K562 (cell line): ENCODE results near the gene FBXL2. TPM values are rescaled to one million over a fixed set of nuclear protein-coding genes. Genes with fewer than 3 reads are reported as not detected.

Source experiments
- ATAC-seq: fragments of 200-7000 bp; cut with Tn5 transposase; 3 replicates; pipeline ENCODE4 v1.9.1; 2020; ENCODE audit warnings: moderate library complexity
- BruUV-seq: library from RNA; stranded (reverse); fragments of 400-500 nt; replicated peaks from 2 replicates; lab custom pipeline; 2021; lab: Mats Ljungman, UMichigan
- CTCF ChIA-PET: fragments of 300-600 bp; formaldehyde crosslinking; extraction: SDS; loops from one replicate; lab custom pipeline; 2021; ENCODE audit warnings: low intra/inter-chr PET ratio; lab: Yijun Ruan, JAX
- POLR2A ChIA-PET: fragments of 300-600, 350-650 bp; sonication (Branson Sonifier 250); formaldehyde crosslinking; extraction: SDS; loops from one replicate; lab custom pipeline; 2021; ENCODE audit warnings: antibody characterized with exemption, inconsistent platforms; lab: Yijun Ruan, JAX
- DNase-seq, 4 experiments: peaks; one replicate each; pipeline versions ENCODE4 v3.0.0 to v3.0.0-alpha.2; 2011 to 2018; ENCODE audit warnings: low spot score in 3 of 4, mixed read lengths in 3 of 4; ENCODE audit errors: extremely low read depth in 1 of 4
- FAIRE-seq: peaks from 2 replicates; lab custom pipeline; 2011; peaks lifted over from hg19 to GRCh38; lab: Jason Lieb, UNC
- H2AFZ ChIP-seq: 2 replicates; pipeline ENCODE4 v1.6.0; 2011; ENCODE audit warnings: low read depth, low read length, control low read depth, inconsistent platforms
- H3K27ac ChIP-seq: fragments of 200-600 bp; 3 replicates; pipeline ENCODE4 v1.8.0; 2011; ENCODE audit warnings: low read depth, mild to moderate bottlenecking, control low read depth, inconsistent platforms, low read length, moderate library complexity, mixed read lengths; ENCODE audit errors: extremely low read depth
- H3K27me3 ChIP-seq, 2 experiments: fragments of 300-600 bp in 1 of 2; 2 replicates in 1 of 2; 3 replicates in 1 of 2; pipeline versions ENCODE4 v1.6.0 to v1.8.0; 2011; ENCODE audit warnings: inconsistent platforms in 2 of 2, low read length in 2 of 2, mild to moderate bottlenecking in 1 of 2, mixed read lengths in 1 of 2, moderate library complexity in 1 of 2; ENCODE audit not compliant: control insufficient read depth in 2 of 2, insufficient read depth in 2 of 2
- H3K36me3 ChIP-seq: fragments of 300-600 bp; 3 replicates; pipeline ENCODE4 v1.8.0; 2011; ENCODE audit warnings: mild to moderate bottlenecking, low read length, inconsistent platforms; ENCODE audit not compliant: control insufficient read depth, insufficient read depth
- H3K4me1 ChIP-seq, 2 experiments: fragments of 200-600 bp in 1 of 2; replicated peaks in 1 of 2; 2 replicates in 1 of 2; 3 replicates in 1 of 2; pipeline versions ENCODE4 v1.5.1 to v1.8.0; 2011; ENCODE audit warnings: inconsistent platforms in 2 of 2, low read length in 2 of 2, mild to moderate bottlenecking in 1 of 2, mixed read lengths in 1 of 2, moderate library complexity in 1 of 2; ENCODE audit not compliant: control insufficient read depth in 2 of 2, insufficient read depth in 2 of 2
- H3K4me2 ChIP-seq: 2 replicates; pipeline ENCODE4 v1.6.1; 2011; ENCODE audit warnings: low read length, control low read depth, inconsistent platforms, mixed read lengths; ENCODE audit not compliant: insufficient read depth
- H3K4me3 ChIP-seq: fragments of 200-600 bp; sonication (generic), shearing (Covaris generic); 2 replicates; pipeline ENCODE4 v1.5.1; 2016; ENCODE audit warnings: control low read depth, inconsistent platforms
- H3K79me2 ChIP-seq: fragments of 200-600 bp; 3 replicates; pipeline ENCODE4 v1.8.0; 2011; ENCODE audit warnings: low read length, inconsistent platforms; ENCODE audit not compliant: control insufficient read depth, insufficient read depth
- H3K9ac ChIP-seq, 2 experiments: 2 replicates each; pipeline versions ENCODE4 v1.6.0 to v1.6.1; 2011; ENCODE audit warnings: low read depth in 2 of 2, low read length in 2 of 2, control low read depth in 1 of 2, inconsistent platforms in 1 of 2, mild to moderate bottlenecking in 1 of 2, mixed read lengths in 1 of 2; ENCODE audit not compliant: insufficient read depth in 1 of 2
- H3K9me1 ChIP-seq: one replicate; pipeline ENCODE4 v1.6.0; 2011; ENCODE audit warnings: inconsistent platforms, mild to moderate bottlenecking, low read length, moderate library complexity; ENCODE audit not compliant: control insufficient read depth, insufficient read depth
- H3K9me3 ChIP-seq: replicated peaks from 2 replicates; pipeline ENCODE4 v1.5.1; 2011; ENCODE audit warnings: low read depth, low read length, inconsistent platforms; ENCODE audit not compliant: control insufficient read depth, insufficient read depth
- H4K20me1 ChIP-seq: replicated peaks from 2 replicates; pipeline ENCODE4 v1.6.1; 2011; ENCODE audit warnings: low read length, inconsistent platforms, mixed read lengths; ENCODE audit not compliant: control insufficient read depth, insufficient read depth
- CBX8 ChIP-seq: fragments of 200-600 bp; sonication (generic); IDR thresholded peaks from 2 replicates; pipeline ENCODE4 v1.6.1; 2012; ENCODE audit warnings: borderline replicate concordance, mixed run types, low read depth, mild to moderate bottlenecking, moderate library complexity, mixed read lengths, low read length, control low read depth, inconsistent platforms; ENCODE audit not compliant: poor library complexity, severe bottlenecking; ENCODE audit errors: extremely low read depth
- GABPB2 ChIP-seq: fragments of 250-450 bp; sonication (Bioruptor Pico); conservative IDR thresholded peaks from 2 replicates; pipeline ENCODE4 v1.5.1; 2021; ENCODE audit warnings: mild to moderate bottlenecking
- HDGF ChIP-seq: fragments of 450-650 bp; IDR thresholded peaks from 2 replicates; pipeline ENCODE4 v1.6.1; 2016
- HMGN3 ChIP-seq: IDR thresholded peaks from 2 replicates; pipeline ENCODE4 v1.6.1; 2011; ENCODE audit warnings: borderline replicate concordance, low read depth, mild to moderate bottlenecking, mixed read lengths, low read length; ENCODE audit not compliant: insufficient read length; ENCODE audit errors: extremely low read depth
- HNRNPK ChIP-seq: fragments of 200-400 bp; formaldehyde crosslinking; IDR thresholded peaks from one replicate; pipeline ENCODE4 v1.6.1; 2018; ENCODE audit warnings: mild to moderate bottlenecking, low read depth, low read length; ENCODE audit not compliant: poor library complexity, severe bottlenecking
- KLF1 ChIP-seq: fragments of 450-650 bp; IDR thresholded peaks from 2 replicates; pipeline ENCODE4 v1.6.1; 2016; ENCODE audit warnings: missing genetic modification characterization, missing compliant biosample characterization
- NCOA1 ChIP-seq: fragments of 450-650 bp; IDR thresholded peaks from 2 replicates; pipeline ENCODE4 v1.6.1; 2016; ENCODE audit warnings: low read depth
- NFXL1 ChIP-seq: fragments of 450-650 bp; formaldehyde crosslinking; IDR thresholded peaks from 2 replicates; pipeline ENCODE4 v1.4.0; 2021; ENCODE audit warnings: mild to moderate bottlenecking
- SRF ChIP-seq, 2 experiments: fragments of 250-450, 450-650 bp in 1 of 2; sonication (Bioruptor Pico) in 1 of 2; sonication (generic) in 1 of 2; formaldehyde crosslinking; IDR thresholded peaks; 2 replicates each; pipeline versions ENCODE4 v1.5.0 to v1.5.1; 2020 to 2022; ENCODE audit warnings: mild to moderate bottlenecking in 1 of 2, missing genetic modification reagents in 1 of 2
- ZNF165 ChIP-seq: fragments of 250-450 bp; sonication (Bioruptor Pico); IDR thresholded peaks from 2 replicates; pipeline ENCODE4 v1.4.0; 2020; ENCODE audit warnings: borderline replicate concordance
- ZNF77 ChIP-seq: fragments of 250-450 bp; sonication (Bioruptor Pico); IDR thresholded peaks from 2 replicates; pipeline ENCODE4 v1.5.0; 2020
- ZSCAN32 ChIP-seq: fragments of 450-650 bp; formaldehyde crosslinking; IDR thresholded peaks from 2 replicates; pipeline ENCODE4 v1.4.0; 2020; ENCODE audit warnings: mild to moderate bottlenecking, moderate library complexity
- WGBS: fragments of 100-300 bp; shearing (Covaris generic); methylation state at CpG from one replicate; pipeline ENCODE4 v1.1.6; 2016; ENCODE audit warnings: low coverage, mixed read lengths; ENCODE audit not compliant: insufficient coverage; ENCODE audit errors: missing lambda C conversion rate; 5-methylcytosine and 5-hydroxymethylcytosine counted together
- in situ Hi-C: fragments of 300-500 bp; cut with MboI; formaldehyde crosslinking; loops from 4 replicates; pipeline ENCODE4 v1.15.0; 2018; ENCODE audit warnings: inconsistent platforms, mixed read lengths
- intact Hi-C: fragments of 100-400 bp; cut with micrococcal nuclease; formaldehyde crosslinking; loops from 2 replicates; pipeline ENCODE4 v1.14.2; 2022
- polyA plus RNA-seq, 8 experiments: library from polyadenylated mRNA; depleted of rRNA in 4 of 8; stranded (reverse) in 5 of 8; unstranded in 3 of 8; fragments of >200 nt; fragmentation: Nextera tagmentation in 2 of 8; fragmentation: Illumina TruSeq in 1 of 8; extraction: Ambion mirVana in 2 of 8; extraction: Trizol in 1 of 8; gene quantifications; 2 replicates each; pipeline versions ENCODE4 v1.2.1 to v1.2.3, GENCODE V29; 2011 to 2014; ENCODE audit warnings: inconsistent platforms in 1 of 8, missing spikeins in 1 of 8
- total RNA-seq, 7 experiments: library from RNA; depleted of rRNA in 6 of 7; stranded (reverse); fragments of >200 nt in 6 of 7; fragmentation: Illumina TruSeq in 2 of 7; extraction: Trizol in 2 of 7; gene quantifications; 2 replicates each; pipeline versions ENCODE4 v1.2.1 to v1.2.3, GENCODE V29; 2011 to 2021; ENCODE audit warnings: low replicate concordance in 1 of 7
- TF ChIP-seq, protein P1 (sequence below), 2 experiments: fragments of 450-650 bp; IDR thresholded peaks; 2 replicates each; pipeline ENCODE4 v1.6.1; 2016
- TF ChIP-seq, protein P2 (sequence below): sonication (generic); formaldehyde crosslinking; IDR thresholded peaks from 2 replicates; pipeline ENCODE4 v1.5.0; 2020; ENCODE audit warnings: missing genetic modification reagents
- TF ChIP-seq, protein P3 (sequence below): fragments of 250-450 bp; sonication (Bioruptor Pico); IDR thresholded peaks from 2 replicates; pipeline ENCODE4 v1.4.0; 2020; ENCODE audit warnings: mild to moderate bottlenecking, moderate library complexity

FBXL2 gene
- total and polyA plus RNA-seq, 9 of the 15 experiments (the other 6 are each of a cell fraction or from before 2014, with no cell fraction given): 1.3 to 6.9 (median 1.9) TPM

DNA sequence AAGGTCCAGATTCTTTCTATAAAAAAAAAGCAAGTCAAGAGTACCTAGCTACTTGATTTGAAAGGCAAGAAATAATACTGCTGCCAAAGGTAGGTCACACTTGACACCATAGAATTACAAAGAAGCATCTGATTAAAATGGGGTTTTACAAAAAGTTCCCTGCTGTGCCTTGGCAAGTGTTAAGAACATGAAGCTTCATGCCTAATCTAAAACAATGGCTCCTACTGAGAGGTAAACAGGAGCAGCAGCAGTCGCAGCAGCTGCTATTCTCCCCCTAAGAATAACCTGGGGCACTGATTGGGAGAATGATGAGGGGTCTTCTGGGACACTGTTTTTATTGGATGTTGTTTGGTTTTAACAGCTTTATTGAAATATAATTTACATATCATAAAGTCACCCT is 148.8 kb downstream of the FBXL2 start:
- intact Hi-C loops (no loop called here), in situ Hi-C loops (no loop called here)
- POLR2A ChIA-PET: interaction anchor here (0.9 to 6.9 kb wide), 3 partner anchors 9 to 13 kb away, joined by 4 to 94 read pairs (median 4); partner anchors contain the start of gene UBP1
- no TSS peak for BruUV-seq
- Histone ChIP-seq H3K9me1 (no peaks in the 10 kb centered on the region), H3K27ac (no peak overlapping the region), H4K20me1 (peaks cover 13% of the 10 kb centered on the region; the same call in 1 of the 2 replicates), H2AFZ (no peak overlapping the region), H3K4me3 (no peak overlapping the region), H3K4me2 (no peak overlapping the region), H3K36me3 (peaks cover 44% of the 10 kb centered on the region; the same call in 2 of the 3 replicates), H3K9me3 (no peaks in the 10 kb centered on the region), H3K4me1 (peaks cover 3 to 15% of the 10 kb centered on the region in 2 experiments; a peak in 3 of 5 replicates), H3K27me3 (no peaks in the 10 kb centered on the region), H3K79me2 (peaks cover 84% of the 10 kb centered on the region), H3K9ac (no peak overlapping the region)
- ATAC-seq (no peak), DNase-seq (no peak), FAIRE-seq (no peak)
- 72% methylated on average over 1 of the region's 1 CpG for WGBS
- CTCF ChIA-PET: no interaction called here
- no peak for TF ChIP-seq KLF1
- TF ChIP-seq NCOA1: no peak
- TF ChIP-seq, protein P1, sequence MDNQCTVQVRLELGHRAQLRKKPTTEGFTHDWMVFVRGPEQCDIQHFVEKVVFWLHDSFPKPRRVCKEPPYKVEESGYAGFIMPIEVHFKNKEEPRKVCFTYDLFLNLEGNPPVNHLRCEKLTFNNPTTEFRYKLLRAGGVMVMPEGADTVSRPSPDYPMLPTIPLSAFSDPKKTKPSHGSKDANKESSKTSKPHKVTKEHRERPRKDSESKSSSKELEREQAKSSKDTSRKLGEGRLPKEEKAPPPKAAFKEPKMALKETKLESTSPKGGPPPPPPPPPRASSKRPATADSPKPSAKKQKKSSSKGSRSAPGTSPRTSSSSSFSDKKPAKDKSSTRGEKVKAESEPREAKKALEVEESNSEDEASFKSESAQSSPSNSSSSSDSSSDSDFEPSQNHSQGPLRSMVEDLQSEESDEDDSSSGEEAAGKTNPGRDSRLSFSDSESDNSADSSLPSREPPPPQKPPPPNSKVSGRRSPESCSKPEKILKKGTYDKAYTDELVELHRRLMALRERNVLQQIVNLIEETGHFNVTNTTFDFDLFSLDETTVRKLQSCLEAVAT (IDR thresholded peaks at IDR 0.05): no peak
- TF ChIP-seq NFXL1 (CRISPR knock-in tag): no peak
- TF ChIP-seq HNRNPK: no peak
- no peak for TF ChIP-seq ZNF165
- TF ChIP-seq HDGF: no peak
- no peak for TF ChIP-seq CBX8
- TF ChIP-seq HMGN3: no peak
- TF ChIP-seq SRF (CRISPR knock-in tag; IDR thresholded peaks at IDR 0.05): no peak
- TF ChIP-seq ZSCAN32 (CRISPR knock-in tag): no peak
- TF ChIP-seq, protein P2, sequence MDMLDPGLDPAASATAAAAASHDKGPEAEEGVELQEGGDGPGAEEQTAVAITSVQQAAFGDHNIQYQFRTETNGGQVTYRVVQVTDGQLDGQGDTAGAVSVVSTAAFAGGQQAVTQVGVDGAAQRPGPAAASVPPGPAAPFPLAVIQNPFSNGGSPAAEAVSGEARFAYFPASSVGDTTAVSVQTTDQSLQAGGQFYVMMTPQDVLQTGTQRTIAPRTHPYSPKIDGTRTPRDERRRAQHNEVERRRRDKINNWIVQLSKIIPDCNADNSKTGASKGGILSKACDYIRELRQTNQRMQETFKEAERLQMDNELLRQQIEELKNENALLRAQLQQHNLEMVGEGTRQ: no peak
- no peak for TF ChIP-seq ZNF77 (CRISPR knock-in tag)
- TF ChIP-seq, protein P3, sequence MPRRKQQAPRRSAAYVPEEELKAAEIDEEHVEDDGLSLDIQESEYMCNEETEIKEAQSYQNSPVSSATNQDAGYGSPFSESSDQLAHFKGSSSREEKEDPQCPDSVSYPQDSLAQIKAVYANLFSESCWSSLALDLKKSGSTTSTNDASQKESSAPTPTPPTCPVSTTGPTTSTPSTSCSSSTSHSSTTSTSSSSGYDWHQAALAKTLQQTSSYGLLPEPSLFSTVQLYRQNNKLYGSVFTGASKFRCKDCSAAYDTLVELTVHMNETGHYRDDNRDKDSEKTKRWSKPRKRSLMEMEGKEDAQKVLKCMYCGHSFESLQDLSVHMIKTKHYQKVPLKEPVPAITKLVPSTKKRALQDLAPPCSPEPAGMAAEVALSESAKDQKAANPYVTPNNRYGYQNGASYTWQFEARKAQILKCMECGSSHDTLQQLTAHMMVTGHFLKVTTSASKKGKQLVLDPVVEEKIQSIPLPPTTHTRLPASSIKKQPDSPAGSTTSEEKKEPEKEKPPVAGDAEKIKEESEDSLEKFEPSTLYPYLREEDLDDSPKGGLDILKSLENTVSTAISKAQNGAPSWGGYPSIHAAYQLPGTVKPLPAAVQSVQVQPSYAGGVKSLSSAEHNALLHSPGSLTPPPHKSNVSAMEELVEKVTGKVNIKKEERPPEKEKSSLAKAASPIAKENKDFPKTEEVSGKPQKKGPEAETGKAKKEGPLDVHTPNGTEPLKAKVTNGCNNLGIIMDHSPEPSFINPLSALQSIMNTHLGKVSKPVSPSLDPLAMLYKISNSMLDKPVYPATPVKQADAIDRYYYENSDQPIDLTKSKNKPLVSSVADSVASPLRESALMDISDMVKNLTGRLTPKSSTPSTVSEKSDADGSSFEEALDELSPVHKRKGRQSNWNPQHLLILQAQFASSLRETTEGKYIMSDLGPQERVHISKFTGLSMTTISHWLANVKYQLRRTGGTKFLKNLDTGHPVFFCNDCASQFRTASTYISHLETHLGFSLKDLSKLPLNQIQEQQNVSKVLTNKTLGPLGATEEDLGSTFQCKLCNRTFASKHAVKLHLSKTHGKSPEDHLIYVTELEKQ: no peak
- no peak for TF ChIP-seq GABPB2 (CRISPR knock-in tag)
